PC-3 (cell line): ENCODE results near the gene ACOT11.

Experiments
- CTCF ChIP-seq: fragments of 300-600 bp; sonication (generic); conservative IDR thresholded peaks from 2 replicates; pipeline ENCODE4 v1.5.1; 2017; ENCODE audit warnings: antibody characterized with exemption, low read depth, mild to moderate bottlenecking, low read length
- EZH2phosphoT487 ChIP-seq: fragments of 300-600 bp; sonication (generic); IDR thresholded peaks from 2 replicates; pipeline ENCODE4 v1.6.1; 2018; ENCODE audit warnings: mild to moderate bottlenecking, antibody characterized with exemption, low read length, borderline replicate concordance

- no peak for TF ChIP-seq CTCF
- TF ChIP-seq EZH2phosphoT487, result no peak
Measured at GRCh38 chr1:54584575-54584974, 36.5 kb downstream of the ACOT11 start.
